LHCN-M2 (cell line): ENCODE measurements around the gene PTGIS. TPM values are rescaled to one million over a fixed set of nuclear protein-coding genes. Genes with fewer than 3 reads are reported as not detected.
"Not testable (repeated sequence)": the region's sequence is repeated elsewhere in the genome, so short reads cannot be mapped to it uniquely, and the experiment has no call there.

Experiments used
- DNase-seq: peaks from one replicate; pipeline ENCODE4 v3.0.0-alpha.2; 2012; ENCODE audit warnings: low read depth
- polyA plus RNA-seq: library from polyadenylated mRNA; unstranded; fragments of >200 nt; gene quantifications from one replicate; pipeline ENCODE4 v1.2.1, GENCODE V29; 2012; ENCODE audit warnings: missing spikeins
- total RNA-seq: library from RNA; depleted of rRNA; stranded (reverse); fragments of >200 nt; gene quantifications from 2 replicates; pipeline ENCODE4 v1.2.3, GENCODE V29; 2014; rRNA removed

Gene PTGIS
- 0.19 and 0.92 TPM in 2 replicates for total RNA-seq
- 0.74 TPM for polyA plus RNA-seq

GRCh38 chr20:49567421-49568277 lies at the start of gene PTGIS:
PTGIS (minus strand) TSS chr20:49568137; CDS start chr20:49568116, 21 bp downstream.
- DNase-seq, result no peak

DNA sequence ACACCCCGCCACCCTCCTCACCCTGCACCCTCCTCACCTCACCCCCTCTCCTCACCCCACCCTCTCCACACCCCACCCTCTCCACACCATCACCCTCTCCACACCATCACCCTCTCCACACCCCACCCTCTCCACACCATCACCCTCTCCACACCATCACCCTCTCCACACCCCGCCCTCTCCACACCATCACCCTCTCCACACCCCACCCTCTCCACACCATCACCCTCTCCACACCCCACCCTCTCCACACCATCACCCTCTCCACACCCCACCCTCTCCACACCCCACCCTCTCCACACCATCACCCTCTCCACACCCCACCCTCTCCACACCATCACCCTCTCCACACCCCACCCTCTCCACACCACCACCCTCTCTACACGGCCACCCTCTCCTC lies 49.5 kb upstream of the PTGIS start:
- DNase-seq, result not testable (repeated sequence)

DNA sequence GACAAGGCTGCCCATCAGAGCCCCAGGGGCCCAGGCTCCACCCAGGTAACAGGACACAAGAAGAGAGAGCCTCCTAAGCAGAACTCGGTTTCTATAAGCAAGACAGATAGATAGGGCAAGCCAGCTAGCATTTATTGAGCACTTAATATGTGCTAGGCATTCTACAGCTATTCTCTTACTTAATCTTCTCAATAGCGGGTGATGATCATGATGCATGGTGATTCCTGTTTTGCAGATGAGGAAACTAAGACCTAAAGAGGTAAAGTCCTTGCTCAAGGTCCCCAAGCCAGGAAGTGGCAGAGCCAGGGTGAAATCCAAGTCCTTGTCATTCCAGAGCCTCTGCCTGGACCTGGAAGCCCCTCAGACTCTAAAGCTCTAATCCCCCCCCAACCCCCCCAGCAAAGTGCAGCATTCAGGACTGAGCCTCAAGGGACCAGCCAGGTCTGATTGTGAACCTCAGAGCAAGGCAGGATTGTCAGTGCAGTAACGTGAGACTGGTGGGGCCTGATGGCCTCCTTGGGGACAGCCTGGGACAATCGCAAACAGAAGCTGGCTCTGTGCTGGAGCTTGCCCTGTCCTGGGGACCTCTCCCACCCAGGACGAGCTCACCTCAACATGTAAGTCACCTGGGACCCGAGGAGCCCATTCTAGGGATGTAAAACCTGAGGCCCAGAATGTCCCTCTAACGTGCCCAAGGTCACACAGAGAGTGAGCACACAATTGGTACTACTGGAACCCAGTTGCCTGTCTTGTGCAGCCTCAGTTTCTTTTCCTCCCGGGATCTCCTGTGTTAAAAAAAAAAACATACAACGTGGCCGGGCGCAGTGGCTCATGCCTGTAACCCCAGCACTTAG lies 48.4 kb upstream of the PTGIS start:
- no peak for DNase-seq

DNA sequence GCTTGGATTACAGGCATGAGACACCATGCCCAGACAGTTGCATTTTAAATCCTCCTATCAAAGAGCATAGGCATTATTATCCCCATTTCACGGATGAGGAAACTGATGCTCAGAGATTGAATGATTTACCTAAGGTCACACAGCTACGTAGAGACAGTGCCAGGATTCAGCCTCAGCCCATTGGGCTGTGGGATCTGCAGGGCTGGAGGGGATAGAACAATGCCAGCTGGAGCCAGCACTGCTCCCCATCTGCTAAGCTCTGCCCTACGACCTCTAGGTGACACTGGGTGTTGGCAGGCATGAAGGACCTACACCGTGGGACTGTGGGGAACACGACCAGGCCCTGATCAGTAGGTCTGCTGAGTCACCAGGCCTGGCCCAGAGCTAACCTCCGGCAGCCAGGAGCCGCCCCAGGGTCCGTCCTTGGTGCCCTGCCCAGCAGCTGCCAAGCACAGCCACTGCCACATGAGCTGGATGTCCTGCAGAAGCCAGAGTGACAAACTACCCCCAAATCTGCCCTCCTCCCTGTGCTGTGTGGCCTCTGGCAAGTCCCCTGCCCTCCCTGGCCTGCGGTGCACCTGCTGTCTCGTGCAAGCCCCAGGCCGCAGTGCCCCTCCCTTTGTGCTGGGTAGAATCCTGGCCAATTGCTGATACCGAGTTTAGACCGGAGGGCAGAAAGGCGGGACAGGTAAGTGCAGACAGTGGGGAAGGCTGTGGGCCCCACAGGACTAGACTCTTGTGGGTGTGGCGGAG lies 47.6 kb upstream of the PTGIS start:
- DNase-seq, result peak; percentile 26

GRCh38 chr20:49615051-49615400 lies 47.1 kb upstream of the PTGIS start:
- not testable (repeated sequence) for DNase-seq

DNA sequence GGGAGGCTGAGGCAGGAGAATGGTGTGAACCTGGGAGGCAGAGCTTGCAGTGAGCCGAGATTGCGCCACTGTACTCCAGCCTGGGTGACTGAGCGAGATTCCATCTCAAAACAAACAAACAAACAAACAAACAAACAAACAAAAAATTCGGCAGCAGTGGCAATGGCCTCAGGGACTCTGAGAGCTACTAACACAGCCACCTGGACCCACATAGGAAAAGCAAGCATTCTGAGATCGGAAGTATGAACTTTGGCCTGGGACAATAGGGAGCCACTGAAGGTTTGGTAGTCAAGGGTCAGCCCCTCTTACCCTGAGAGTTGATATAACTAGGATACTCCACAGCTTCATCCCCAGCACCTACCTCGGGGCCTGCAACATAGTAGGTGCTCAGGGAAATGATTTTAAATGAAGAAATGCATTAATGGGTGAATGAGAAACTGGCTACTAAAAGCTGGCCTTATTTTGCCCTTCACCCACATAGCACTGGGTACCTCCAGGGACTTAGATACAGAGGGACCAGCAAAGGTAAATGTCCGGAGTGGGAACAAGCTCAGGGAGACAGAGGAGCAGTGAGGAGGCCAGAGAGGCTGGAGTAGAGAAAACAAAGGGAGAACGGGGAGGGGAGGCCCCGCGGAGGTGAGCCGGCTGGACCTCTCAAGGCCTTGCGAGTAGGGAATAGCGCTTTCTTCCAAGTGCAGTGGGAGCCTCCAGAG lies 46.6 kb upstream of the PTGIS start:
- DNase-seq, result no peak

GRCh38 chr20:49612127-49612738 lies 44.3 kb upstream of the PTGIS start:
- DNase-seq, result peak; percentile 22

DNA sequence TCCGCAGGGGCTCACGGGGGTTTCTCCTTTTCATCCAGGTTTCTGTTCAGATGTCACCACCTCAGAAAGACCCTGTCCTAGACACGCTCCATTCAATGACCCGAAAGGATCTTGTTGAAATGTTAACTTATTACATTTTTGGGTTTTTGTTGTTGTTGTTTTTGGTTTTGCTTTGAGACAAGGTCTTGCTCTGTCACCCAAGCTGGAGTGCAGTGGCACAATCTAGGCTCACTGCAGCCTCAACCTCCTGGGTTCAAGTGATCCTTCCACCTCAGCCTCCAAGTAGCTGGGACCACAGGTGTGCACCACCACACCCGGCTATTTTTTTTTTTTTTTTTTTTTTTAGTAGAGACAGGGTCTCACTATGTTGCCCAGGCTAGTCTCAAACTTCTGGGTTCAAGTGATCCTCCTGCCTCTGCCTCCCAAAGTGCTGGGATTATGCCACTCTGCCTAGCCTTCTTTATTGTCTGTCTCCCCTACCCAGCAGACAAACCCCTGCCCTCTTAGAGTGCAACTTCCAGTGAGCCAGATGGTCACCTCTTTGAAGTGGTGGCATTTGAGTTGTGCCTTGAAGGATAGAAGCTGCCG lies 43.7 kb upstream of the PTGIS start:
- DNase-seq, result not testable (repeated sequence)

DNA sequence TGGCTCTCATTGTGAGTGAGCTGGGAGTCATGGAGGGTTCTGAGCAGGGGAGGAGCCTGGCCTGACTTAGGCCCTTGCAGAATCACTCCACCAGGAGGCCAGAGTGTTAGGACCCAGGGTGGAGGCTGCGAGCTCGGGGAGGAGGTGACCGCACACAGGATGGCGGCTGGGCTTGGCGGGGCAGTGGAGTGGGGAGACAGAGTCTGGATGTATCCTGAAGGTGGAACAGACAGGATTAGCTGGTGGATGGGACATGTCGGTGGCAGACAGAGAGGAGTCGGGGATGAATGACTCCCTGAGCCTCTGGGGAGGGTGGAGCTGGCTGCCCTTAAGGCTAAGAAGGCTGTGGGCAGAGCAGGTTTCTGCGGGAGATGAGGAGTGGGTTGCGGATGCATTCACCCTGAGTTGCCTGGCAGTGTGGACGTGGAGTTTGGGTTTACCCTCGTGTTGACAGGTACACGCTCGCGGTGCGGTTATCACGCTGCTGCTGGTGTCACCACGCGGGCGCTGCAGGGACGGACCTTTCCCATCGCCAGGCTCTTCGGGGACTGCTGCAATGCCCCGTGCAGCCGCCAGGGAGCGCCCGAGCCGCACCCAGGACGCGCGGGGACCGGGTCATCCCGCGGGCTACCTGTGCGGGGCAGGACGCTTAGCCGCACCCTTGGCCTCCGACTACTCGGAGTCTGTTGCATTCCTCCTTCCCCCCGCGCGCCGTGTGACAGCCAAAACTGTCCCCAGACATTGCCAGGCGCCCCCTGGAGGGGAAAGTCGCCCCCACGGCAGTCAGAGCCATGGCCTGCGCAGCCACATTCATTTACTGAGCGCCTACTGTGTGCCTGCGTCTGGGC lies 43.0 kb upstream of the PTGIS start:
- DNase-seq, result peak; percentile 29

DNA sequence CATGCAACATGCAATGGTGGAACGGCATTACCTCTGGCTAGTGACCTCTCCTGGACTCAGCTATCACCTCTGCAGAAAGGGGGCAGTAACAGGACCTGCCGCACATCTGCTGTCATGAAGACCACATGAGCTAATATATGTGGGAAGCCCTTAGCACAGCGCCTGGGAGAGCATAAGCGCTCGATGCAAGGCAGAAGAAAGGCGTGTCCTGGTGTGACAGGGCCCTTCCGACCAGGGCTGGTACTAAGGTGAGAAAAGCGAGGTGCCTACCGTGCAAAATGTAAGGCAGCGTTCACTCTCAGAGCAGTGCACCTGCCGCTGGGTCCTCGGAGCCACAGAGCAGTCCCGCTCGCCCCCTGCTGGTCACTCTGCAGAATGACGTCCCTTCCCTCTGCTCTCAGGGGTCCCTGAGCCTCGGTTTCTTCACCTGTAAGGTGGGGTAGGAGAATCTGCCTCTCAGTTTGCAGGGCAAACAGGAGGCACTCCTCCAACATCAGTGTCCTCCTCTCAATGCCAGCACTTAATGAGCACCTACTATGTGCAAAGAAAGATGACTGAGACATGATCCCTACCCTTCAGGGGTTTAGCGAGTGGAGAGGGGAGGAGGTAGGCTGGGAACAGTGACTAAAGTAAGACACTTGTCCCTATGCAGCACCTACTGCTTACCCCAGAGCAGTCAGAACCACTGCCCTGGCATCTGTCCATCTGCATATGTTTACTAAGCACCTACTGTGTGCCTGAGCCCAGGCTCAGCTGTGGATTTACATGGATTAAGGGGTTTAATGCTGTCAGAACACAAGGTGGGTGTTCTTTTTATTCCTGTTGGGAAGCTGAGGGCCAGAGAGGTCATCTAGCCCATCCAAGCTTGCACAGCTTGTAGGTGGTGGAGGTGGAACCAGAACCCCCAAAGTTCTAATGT lies 41.1 kb upstream of the PTGIS start:
- DNase-seq, result peak; percentile 29

GRCh38 chr20:49607568-49607967 lies 39.6 kb upstream of the PTGIS start:
- no peak for DNase-seq

DNA sequence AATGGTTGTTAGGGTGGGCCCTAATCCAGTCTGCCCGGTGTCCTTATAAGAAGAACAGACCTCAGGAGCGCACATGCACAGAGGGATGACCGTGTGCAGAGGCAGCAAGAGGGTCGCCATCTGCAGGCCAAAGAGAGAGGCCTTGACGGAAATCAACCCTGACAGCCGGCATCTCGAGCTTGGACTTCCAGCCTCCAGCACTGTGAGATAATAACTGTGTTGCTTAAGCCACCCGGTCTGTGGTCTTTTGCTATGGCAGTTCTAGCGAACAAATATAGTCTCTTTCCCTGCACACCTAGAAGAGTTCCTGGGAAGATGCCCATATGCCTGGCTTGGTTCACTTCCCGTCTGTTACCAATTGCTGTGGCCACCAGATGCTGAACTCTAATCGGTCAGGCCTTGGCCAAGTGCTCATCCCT lies 35.3 kb upstream of the PTGIS start:
- DNase-seq, result peak; percentile 46

- no peak for DNase-seq
Measured at GRCh38 chr20:49602345-49603208, 34.6 kb upstream of the PTGIS start.

DNA sequence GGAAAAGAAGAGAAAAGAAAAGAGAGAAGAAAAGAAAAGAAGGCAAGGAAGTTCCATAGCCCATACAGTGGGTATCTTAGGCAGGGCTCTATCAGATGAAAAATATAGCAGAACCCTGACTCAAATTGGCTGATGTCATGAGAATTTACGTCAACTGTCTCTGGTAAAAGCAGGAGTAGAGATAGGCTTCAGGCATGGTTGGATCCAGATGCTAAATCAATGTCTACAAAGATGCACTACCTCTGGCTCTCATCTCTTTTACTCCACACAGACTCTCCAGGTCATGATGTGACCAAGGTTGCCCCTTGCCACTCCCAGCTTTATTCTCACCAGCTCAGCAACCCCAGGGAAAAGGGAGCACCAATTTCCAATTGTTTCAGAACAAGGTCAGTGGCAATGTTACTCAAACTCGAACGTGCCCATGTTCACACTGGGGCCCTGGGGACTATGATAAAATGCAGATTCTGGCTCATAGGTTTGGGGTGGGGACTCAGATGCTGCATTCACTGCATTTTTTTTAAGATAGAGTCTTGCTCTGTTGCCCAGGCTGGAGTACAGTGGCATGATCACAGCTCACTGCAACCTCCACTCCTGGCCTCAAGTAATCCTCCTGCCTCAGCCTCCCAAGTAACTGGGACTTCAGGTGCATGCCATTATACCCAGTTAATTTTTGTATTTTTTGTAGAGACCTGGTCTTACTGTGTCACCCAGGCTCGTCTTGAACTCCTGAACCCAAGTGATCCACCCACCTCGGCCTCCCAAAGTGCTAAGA lies 33.4 kb upstream of the PTGIS start:
- DNase-seq, result no peak

DNA sequence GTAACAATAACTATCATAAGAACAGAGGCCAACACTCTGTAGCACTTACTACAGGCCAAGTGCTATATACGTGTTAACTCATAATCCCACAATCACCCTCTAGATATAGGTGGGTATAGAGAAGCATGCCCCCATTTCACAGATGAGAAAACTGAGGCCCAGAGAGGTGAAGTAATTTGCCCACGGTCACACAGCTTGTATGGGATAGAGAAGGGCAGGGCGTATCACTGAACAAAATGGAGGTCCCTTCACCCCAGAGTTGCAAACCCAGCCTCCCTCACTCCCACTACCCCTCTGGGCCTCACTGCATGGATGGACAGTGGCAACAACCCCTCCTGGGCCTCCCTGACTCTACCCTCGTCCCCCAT lies 31.8 kb upstream of the PTGIS start:
- DNase-seq, result no peak

DNA sequence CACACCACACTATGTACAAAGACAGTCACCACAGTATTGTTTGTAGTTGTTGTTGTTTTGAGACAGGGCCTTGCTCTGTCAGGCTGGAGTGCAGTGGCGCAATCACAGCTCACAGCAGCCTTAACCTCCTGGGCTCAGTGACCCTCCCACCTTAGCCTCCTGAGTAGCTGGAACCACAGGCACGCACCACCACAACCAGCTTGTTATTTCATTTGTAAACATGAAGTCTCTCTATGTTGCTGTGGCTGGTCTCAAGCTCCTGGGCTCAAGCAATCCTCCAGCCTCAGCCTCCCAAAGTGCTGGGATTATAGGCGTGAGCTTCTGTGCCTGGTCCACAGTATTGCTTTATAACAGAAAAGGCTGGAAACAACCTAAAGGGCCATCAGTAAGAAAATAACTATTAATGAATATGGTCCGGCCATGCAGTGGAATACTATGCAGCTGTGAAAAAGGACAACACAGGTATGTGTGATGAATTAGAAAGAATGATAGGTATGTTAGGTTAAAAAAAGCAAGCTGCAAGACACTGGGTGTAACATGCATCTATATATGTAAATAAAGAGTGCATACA lies 30.0 kb upstream of the PTGIS start:
- no peak for DNase-seq
